BLaER1 treated with 17β-estradiol and CSF1 and Interleukin-3, amounts not matched to agents 10 nM and 100 nM (cell line): ENCODE data around the gene RYR1.
"Not testable (repeated sequence)": the region's sequence is repeated elsewhere in the genome, so short reads cannot be mapped to it uniquely, and the experiment has no call there.

ENCODE experiments used
- H3K27ac ChIP-seq, 11 experiments: shearing (Covaris generic); formaldehyde crosslinking; 2 replicates each; pipeline ENCODE4 v1.8.1; 2022
- H3K27me3 ChIP-seq, 11 experiments: shearing (Covaris generic); formaldehyde crosslinking; 2 replicates each; pipeline ENCODE4 v1.8.1; 2022
- H3K36me3 ChIP-seq, 11 experiments: shearing (Covaris generic); formaldehyde crosslinking; 2 replicates each; pipeline ENCODE4 v1.8.1; 2022
- H3K4me1 ChIP-seq, 10 experiments: shearing (Covaris generic); formaldehyde crosslinking; 2 replicates each; pipeline ENCODE4 v1.8.1; 2022
- H3K4me2 ChIP-seq, 11 experiments: shearing (Covaris generic); formaldehyde crosslinking; 2 replicates each; pipeline ENCODE4 v1.8.1; 2022
- H3K4me3 ChIP-seq, 10 experiments: shearing (Covaris generic); formaldehyde crosslinking; 2 replicates each; pipeline ENCODE4 v1.8.1; 2022
- H3K9ac ChIP-seq, 11 experiments: shearing (Covaris generic); formaldehyde crosslinking; 2 replicates each; pipeline ENCODE4 v1.8.1; 2022
- H3K9me3 ChIP-seq, 11 experiments: shearing (Covaris generic); formaldehyde crosslinking; replicated peaks in 1 of 11; 2 replicates each; pipeline ENCODE4 v1.8.1; 2022
- H4K20me1 ChIP-seq, 11 experiments: shearing (Covaris generic); formaldehyde crosslinking; 2 replicates each; pipeline ENCODE4 v1.8.1; 2022
- Cebpa-rat ChIP-seq, 11 experiments: shearing (Covaris generic); IDR thresholded peaks; 2 replicates each; pipeline ENCODE4 v1.8.1; 2022

RYR1 gene

DNA sequence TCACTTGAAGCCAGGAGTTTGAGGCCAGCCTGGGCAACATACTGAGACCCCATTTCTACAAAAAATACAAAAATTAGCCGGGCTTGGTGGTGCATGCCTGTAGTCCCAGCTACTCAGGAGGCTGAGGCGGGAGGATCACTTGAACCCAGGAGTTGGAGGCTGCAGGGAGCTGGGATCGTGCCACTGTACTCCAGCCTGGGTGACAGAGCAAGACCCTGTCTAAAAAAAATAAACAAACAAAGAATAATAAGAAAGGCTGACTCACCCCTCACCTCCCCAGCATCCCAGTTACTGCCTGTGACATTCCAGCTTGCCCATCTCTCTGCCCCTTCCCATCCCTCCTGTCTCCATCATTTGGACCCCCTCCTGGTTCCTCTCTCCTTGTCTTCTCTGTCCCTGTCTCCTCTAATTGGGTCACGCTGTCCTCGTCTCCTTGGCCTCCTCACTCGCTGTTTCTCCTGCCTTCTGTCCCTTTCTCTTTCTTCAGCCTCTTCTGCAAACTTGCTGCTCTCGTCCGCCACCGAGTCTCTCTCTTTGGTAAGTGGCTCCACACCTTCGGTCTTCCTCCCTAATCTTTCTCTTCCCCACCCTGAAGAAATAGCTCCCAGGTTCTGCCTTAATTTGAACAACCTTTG lies 77.7 kb downstream of the RYR1 start:
- H3K9me3 ChIP-seq, result no peaks in the 10 kb centered on the region
- no peak for TF ChIP-seq Cebpa-rat (IDR thresholded peaks at IDR 0.05)
- H3K4me2 ChIP-seq, result no peak overlapping the region
- no peaks in the 10 kb centered on the region for H3K36me3 ChIP-seq
- no peak overlapping the region for H3K27ac ChIP-seq
- H4K20me1 ChIP-seq, result no peaks in the 10 kb centered on the region
- no peaks in the 10 kb centered on the region for H3K27me3 ChIP-seq
- no peak overlapping the region for H3K9ac ChIP-seq
- H3K4me3 ChIP-seq, result no peak overlapping the region
- H3K4me1 ChIP-seq, result peaks cover 0 to 23% (median 5%) of the 10 kb centered on the region in 10 experiments; a peak in 9 of 20 replicates

DNA sequence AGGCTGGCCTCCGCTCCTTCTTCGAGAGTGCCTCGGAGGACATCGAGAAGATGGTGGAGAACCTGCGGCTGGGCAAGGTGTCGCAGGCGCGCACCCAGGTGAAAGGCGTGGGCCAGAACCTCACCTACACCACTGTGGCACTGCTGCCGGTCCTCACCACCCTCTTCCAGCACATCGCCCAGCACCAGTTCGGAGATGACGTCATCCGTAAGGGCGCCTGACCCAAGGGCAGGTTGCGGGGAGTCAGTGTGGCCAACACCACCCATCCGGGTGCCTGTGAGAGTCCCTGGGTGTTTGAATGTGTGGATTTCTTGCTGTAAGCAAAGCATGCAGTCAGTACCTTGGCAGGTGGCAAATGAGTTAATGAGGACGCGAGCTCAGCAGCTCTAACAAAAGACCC lies 78.8 kb downstream of the RYR1 start:
- Histone ChIP-seq H3K4me2 (no peak overlapping the region), H3K36me3 (no peaks in the 10 kb centered on the region), H3K4me1 (peaks cover 0 to 19% (median 4%) of the 10 kb centered on the region in 10 experiments; a peak in 8 of 20 replicates), H3K4me3 (no peak overlapping the region), H3K27ac (no peak overlapping the region), H4K20me1 (no peaks in the 10 kb centered on the region), H3K27me3 (no peaks in the 10 kb centered on the region), H3K9ac (no peak overlapping the region), H3K9me3 (no peaks in the 10 kb centered on the region)
- no peak for TF ChIP-seq Cebpa-rat (IDR thresholded peaks at IDR 0.05)

DNA sequence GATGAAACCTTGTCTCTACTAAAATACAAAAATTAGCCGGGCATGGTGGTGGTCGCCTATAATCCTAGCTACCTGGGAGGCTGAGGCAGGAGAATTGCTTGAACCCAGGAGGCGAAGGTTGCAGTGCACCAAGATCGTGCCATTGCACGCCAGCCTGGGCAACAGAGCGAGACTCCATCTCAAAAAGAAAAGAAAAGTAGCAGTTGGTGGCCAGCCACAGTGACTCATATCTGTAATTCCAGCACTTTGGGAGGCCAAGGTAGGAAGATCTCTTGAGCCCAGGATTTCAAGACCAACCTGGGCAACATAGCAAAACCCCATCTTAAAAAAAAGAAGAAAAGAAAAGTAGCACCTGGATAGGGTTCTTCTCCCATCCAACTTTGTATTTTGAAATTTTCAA lies 79.7 kb downstream of the RYR1 start:
- H3K4me3 ChIP-seq, H3K27me3 ChIP-seq, H3K9ac ChIP-seq, H3K36me3 ChIP-seq, H4K20me1 ChIP-seq, H3K27ac ChIP-seq, H3K9me3 ChIP-seq: not testable (repeated sequence)
- H3K4me2 ChIP-seq, result peak overlapping the region in 1 of 11 experiments; percentile 36; a peak in 1 of 22 replicates
- H3K4me1 ChIP-seq, result peaks cover 0 to 17% (median 4%) of the 10 kb centered on the region in 10 experiments; a peak in 8 of 20 replicates

DNA sequence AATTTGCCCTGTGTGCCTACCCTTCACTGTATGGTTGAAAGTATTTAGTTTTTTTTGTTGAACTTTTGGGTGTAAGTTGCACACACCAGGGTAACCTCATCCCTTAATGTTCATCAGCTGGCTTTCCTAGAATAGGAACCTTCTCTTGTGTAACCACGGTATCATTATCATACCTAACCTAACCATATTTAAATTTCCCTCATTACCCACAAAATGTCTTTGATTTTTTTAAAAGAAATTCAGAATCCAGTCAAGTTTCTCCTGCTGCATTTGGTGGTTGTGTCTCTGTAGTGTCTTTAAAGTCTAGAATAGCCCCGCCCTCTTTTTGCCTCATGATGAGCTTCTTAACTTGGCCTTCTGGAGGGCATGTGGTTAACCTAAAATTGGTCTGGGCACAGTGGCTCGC lies 80.3 kb downstream of the RYR1 start:
- Histone ChIP-seq H3K4me2 (peak overlapping the region in 2 of 11 experiments; percentile 15 to 36; a peak in 3 of 22 replicates), H3K9me3 (no peaks in the 10 kb centered on the region), H3K27ac (no peak overlapping the region), H3K4me1 (peaks cover 0 to 17% (median 4%) of the 10 kb centered on the region in 10 experiments; a peak in 8 of 20 replicates), H3K27me3 (no peaks in the 10 kb centered on the region), H3K36me3 (no peaks in the 10 kb centered on the region), H3K9ac (no peak overlapping the region), H4K20me1 (no peaks in the 10 kb centered on the region), H3K4me3 (no peak overlapping the region)
- TF ChIP-seq Cebpa-rat (IDR thresholded peaks at IDR 0.05), result no peak

DNA sequence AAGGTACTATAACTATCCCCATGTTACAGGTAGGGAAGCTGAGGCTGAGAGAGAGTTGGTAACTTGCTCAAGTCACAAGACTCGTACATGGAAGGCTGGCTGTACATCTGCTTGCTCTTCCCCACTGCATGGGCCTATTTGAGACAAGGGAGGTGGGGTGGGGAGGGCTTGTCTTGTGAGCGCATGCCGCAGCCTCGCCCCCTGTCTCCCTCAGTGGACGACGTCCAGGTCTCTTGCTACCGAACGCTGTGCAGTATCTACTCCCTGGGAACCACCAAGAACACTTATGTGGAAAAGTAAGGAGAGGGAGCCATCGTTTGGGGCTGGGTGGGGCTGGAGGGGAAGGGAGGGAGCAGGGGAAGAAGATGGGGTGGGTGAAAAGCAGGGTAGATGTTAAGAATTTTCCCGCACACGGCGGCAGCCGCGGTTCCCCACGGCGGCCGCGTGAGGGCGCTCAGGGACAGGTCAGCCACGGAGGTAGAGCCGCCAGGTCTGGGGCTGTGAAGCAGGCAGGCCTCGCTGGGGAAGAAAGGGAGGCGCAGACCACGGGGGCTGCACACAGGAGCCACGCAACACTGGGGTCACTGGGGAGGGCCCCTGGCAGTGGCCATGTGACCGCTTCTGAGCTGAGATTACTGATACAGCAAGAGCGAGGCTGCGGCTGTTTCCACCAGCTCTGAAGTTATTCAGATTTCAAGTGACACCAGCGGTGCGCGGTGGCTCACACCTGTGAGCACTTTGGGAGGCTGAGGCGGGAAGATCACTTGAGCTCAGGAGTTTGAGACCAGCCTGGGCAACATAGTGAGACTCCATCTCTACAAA lies 81.5 kb downstream of the RYR1 start:
- no peak overlapping the region for H3K4me3 ChIP-seq
- no peak overlapping the region for H3K27ac ChIP-seq
- H4K20me1 ChIP-seq, result no peaks in the 10 kb centered on the region
- peak overlapping the region in 8 of 11 experiments; percentile 6 to 85 (median 41); a peak in 11 of 22 replicates for H3K4me2 ChIP-seq
- H3K27me3 ChIP-seq, result no peaks in the 10 kb centered on the region
- H3K36me3 ChIP-seq, result no peaks in the 10 kb centered on the region
- peaks cover 0 to 17% (median 4%) of the 10 kb centered on the region in 10 experiments; a peak in 8 of 20 replicates for H3K4me1 ChIP-seq
- no peaks in the 10 kb centered on the region for H3K9me3 ChIP-seq
- H3K9ac ChIP-seq, result peak overlapping the region in 4 of 11 experiments; percentile 2 to 48 (median 16); a peak in 1 of 22 replicates
- TF ChIP-seq Cebpa-rat (IDR thresholded peaks at IDR 0.05), result no peak

DNA sequence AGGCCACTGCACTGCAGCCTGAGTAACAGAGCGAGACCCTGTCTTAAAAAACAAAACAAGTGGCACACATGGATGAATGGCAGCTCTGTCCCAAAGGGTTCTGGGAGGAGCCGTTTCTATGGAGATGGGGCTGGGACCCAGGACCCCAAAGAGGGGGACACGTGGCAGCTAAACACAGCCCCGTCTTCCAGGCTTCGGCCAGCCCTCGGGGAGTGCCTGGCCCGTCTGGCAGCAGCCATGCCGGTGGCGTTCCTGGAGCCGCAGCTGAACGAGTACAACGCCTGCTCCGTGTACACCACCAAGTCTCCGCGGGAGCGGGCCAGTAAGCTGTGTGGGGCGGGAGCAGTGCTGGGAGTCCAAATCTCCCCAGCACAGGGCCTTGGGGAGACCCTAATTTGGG lies 82.4 kb downstream of the RYR1 start:
- Histone ChIP-seq H3K27ac (no peak overlapping the region), H3K9me3 (no peaks in the 10 kb centered on the region), H3K36me3 (no peaks in the 10 kb centered on the region), H3K4me2 (no peak overlapping the region), H3K4me1 (peaks cover 0 to 17% (median 4%) of the 10 kb centered on the region in 10 experiments; a peak in 8 of 20 replicates), H3K27me3 (no peaks in the 10 kb centered on the region), H4K20me1 (no peaks in the 10 kb centered on the region), H3K9ac (no peak overlapping the region), H3K4me3 (no peak overlapping the region)
- no peak for TF ChIP-seq Cebpa-rat (IDR thresholded peaks at IDR 0.05)

DNA sequence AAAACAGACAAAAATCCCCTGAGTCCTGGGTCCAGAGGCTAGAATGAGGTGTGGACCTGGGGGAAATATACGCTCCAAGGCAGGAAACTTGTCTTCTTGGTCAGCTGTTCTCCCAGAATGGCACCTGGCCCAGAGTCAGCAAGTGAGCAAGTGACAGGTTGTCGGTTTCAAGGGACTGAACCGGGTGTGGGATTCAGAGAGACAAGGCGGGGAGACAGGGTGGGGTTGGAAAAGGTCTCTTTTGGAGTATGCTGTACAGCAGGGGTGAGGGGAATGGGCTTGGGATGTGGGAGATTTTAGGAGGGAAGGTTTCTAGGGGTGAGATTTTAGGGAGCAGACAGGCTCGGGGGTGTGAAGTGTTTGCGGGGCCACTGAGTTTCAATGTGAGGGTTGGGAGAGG lies 83.3 kb downstream of the RYR1 start:
- TF ChIP-seq Cebpa-rat (IDR thresholded peaks at IDR 0.05), result no peak
- Histone ChIP-seq H3K27ac (no peak overlapping the region), H3K4me3 (no peak overlapping the region)

DNA sequence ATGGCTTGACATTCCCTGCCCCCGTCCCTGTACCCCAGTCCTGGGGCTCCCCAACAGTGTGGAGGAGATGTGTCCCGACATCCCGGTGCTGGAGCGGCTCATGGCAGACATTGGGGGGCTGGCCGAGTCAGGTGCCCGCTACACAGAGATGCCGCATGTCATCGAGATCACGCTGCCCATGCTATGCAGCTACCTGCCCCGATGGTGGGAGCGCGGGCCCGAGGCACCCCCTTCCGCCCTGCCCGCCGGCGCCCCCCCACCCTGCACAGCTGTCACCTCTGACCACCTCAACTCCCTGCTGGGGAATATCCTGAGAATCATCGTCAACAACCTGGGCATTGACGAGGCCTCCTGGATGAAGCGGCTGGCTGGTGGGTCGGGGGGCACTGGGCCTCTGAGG lies 83.8 kb downstream of the RYR1 start:
- H3K4me1 ChIP-seq, result peaks cover 0 to 17% (median 4%) of the 10 kb centered on the region in 10 experiments; a peak in 8 of 20 replicates

More for the DNA sequence above, 83.3 kb downstream of the RYR1 start:
- H3K9me3 ChIP-seq, result no peaks in the 10 kb centered on the region
- H3K36me3 ChIP-seq, result no peaks in the 10 kb centered on the region
- H3K4me1 ChIP-seq, result peaks cover 0 to 17% (median 4%) of the 10 kb centered on the region in 10 experiments; a peak in 8 of 20 replicates
- H3K4me2 ChIP-seq, result no peak overlapping the region
- H4K20me1 ChIP-seq, result no peaks in the 10 kb centered on the region
- H3K27me3 ChIP-seq, result no peaks in the 10 kb centered on the region
- no peak overlapping the region for H3K9ac ChIP-seq

DNA sequence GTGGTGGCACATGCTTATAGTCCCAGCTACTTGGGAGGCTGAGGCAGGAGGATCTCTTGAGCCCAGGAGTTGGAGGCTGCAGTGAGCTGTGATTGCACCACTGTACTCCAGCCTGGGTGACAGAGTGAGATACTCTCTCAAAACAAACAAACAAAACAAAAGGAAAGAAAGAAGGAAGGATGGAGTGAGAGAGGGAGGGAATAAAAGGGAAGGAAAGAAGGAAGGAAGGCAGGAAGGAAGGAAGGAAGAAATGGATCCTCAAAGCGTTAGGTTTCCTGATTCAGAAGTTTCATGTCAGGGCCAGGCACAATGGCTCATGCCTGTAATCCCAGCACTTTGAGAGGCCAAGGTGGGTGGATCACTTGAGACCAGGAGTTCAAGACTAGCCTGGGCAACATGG lies 84.5 kb downstream of the RYR1 start:
- H3K4me3 ChIP-seq, H3K4me2 ChIP-seq, H3K36me3 ChIP-seq, H3K27me3 ChIP-seq, H4K20me1 ChIP-seq, H3K27ac ChIP-seq, H3K9me3 ChIP-seq, H3K9ac ChIP-seq: not testable (repeated sequence)
- peaks cover 0 to 17% (median 4%) of the 10 kb centered on the region in 10 experiments; a peak in 8 of 20 replicates for H3K4me1 ChIP-seq

More for the DNA sequence above, 83.8 kb downstream of the RYR1 start:
- Histone ChIP-seq H3K9me3 (no peaks in the 10 kb centered on the region), H3K27me3 (no peaks in the 10 kb centered on the region), H3K36me3 (no peaks in the 10 kb centered on the region), H3K4me3 (no peak overlapping the region), H3K27ac (no peak overlapping the region), H3K4me2 (no peak overlapping the region), H4K20me1 (no peaks in the 10 kb centered on the region), H3K9ac (no peak overlapping the region)
- no peak for TF ChIP-seq Cebpa-rat (IDR thresholded peaks at IDR 0.05)
